OCI-LY3 (cell line): Measurements from ENCODE around the gene ABHD15.

Experiments used
- H2AFZ ChIP-seq: fragments of 200-600, 300-600 bp; shearing (Covaris generic); 2 replicates; pipeline ENCODE4 v1.6.0; 2014; ENCODE audit warnings: antibody characterized with exemption, low read depth, low read length
- H3K27ac ChIP-seq: fragments of 200-600, 300-600 bp; sonication (generic); 2 replicates; pipeline ENCODE4 v1.5.1; 2014; ENCODE audit warnings: mild to moderate bottlenecking, low read length, moderate library complexity, mixed read lengths
- H3K27me3 ChIP-seq: fragments of 200-600, 300-600 bp; sonication (generic); 2 replicates; pipeline ENCODE4 v1.6.1; 2014; ENCODE audit warnings: low read depth, low read length, mixed read lengths
- H3K36me3 ChIP-seq: fragments of 200-600, 300-600 bp; sonication (generic); replicated peaks from 2 replicates; pipeline ENCODE3; 2014; ENCODE audit warnings: low read depth, low read length, mixed read lengths
- H3K4me1 ChIP-seq: fragments of 300-600, 200-600 bp; sonication (generic); 2 replicates; pipeline ENCODE4 v1.6.1; 2014; ENCODE audit warnings: low read length, mixed read lengths
- H3K4me2 ChIP-seq: fragments of 200-600, 300-600 bp; sonication (generic); 2 replicates; pipeline ENCODE4 v1.6.1; 2014; ENCODE audit warnings: low read length, mixed read lengths
- H3K4me3 ChIP-seq: fragments of 300-600, 200-600 bp; sonication (generic); 2 replicates; pipeline ENCODE4 v1.5.1; 2014; ENCODE audit warnings: antibody characterized with exemption, mild to moderate bottlenecking, low read length, moderate library complexity
- H3K79me2 ChIP-seq: fragments of 300-600, 200-600 bp; shearing (Covaris generic); 2 replicates; pipeline ENCODE4 v1.6.1; 2014; ENCODE audit warnings: mild to moderate bottlenecking, low read length, mixed read lengths
- H3K9ac ChIP-seq: fragments of 300-600, 200-600 bp; shearing (Covaris generic); 2 replicates; pipeline ENCODE4 v1.6.0; 2014; ENCODE audit warnings: mild to moderate bottlenecking, low read length, moderate library complexity
- H3K9me3 ChIP-seq: fragments of 200-600, 300-600 bp; shearing (Covaris generic); 2 replicates; pipeline ENCODE4 v1.6.1; 2014; ENCODE audit warnings: low read length, mixed read lengths; ENCODE audit not compliant: insufficient read depth
- H4K20me1 ChIP-seq: fragments of 200-600, 300-600 bp; sonication (generic); 2 replicates; pipeline ENCODE4 v1.6.1; 2016; ENCODE audit warnings: low read length, mixed read lengths; ENCODE audit not compliant: insufficient read depth
- CTCF ChIP-seq: fragments of 200-600, 300-600 bp; sonication (generic); IDR thresholded peaks from 2 replicates; pipeline ENCODE4 v1.5.1; 2014; ENCODE audit warnings: antibody characterized with exemption, low read length, low read depth
- EZH2phosphoT487 ChIP-seq: fragments of 200-600 bp; shearing (Covaris generic); IDR thresholded peaks from 2 replicates; pipeline ENCODE4 v1.6.1; 2018; ENCODE audit warnings: antibody characterized with exemption, mixed run types, low read depth

ABHD15 gene

GRCh38 chr17:29585080-29585751 is 18.4 kb upstream of the ABHD15 start:
- Histone ChIP-seq H3K4me3 (no peak overlapping the region), H3K27ac (no peak overlapping the region)

GRCh38 chr17:29584452-29585079 is 17.7 kb upstream of the ABHD15 start:
- Histone ChIP-seq H3K27ac (no peak overlapping the region), H2AFZ (no peak overlapping the region), H3K36me3 (peaks cover 32% of the 10 kb centered on the region), H3K9me3 (no peaks in the 10 kb centered on the region), H3K4me1 (peaks cover 30% of the 10 kb centered on the region), H4K20me1 (peaks cover 23% of the 10 kb centered on the region), H3K4me3 (no peak overlapping the region), H3K4me2 (peak overlapping the region; percentile 20), H3K9ac (no peak overlapping the region), H3K27me3 (no peaks in the 10 kb centered on the region), H3K79me2 (peaks cover 64% of the 10 kb centered on the region)
- TF ChIP-seq CTCF, result no peak
- no peak for TF ChIP-seq EZH2phosphoT487

More at GRCh38 chr17:29585080-29585751, 18.4 kb upstream of the ABHD15 start:
- H3K27me3 ChIP-seq, result no peaks in the 10 kb centered on the region
- H3K9me3 ChIP-seq, result no peaks in the 10 kb centered on the region
- H3K79me2 ChIP-seq, result peaks cover 69% of the 10 kb centered on the region
- H3K9ac ChIP-seq, result no peak overlapping the region; the same call in 1 of the 2 replicates
- H3K4me1 ChIP-seq, result peaks cover 32% of the 10 kb centered on the region
- TF ChIP-seq CTCF (peak; percentile 50), EZH2phosphoT487 (no peak)
- H3K4me2 ChIP-seq, result peak overlapping the region; percentile 20
- H2AFZ ChIP-seq, result no peak overlapping the region
- peaks cover 30% of the 10 kb centered on the region for H3K36me3 ChIP-seq
- H4K20me1 ChIP-seq, result peaks cover 23% of the 10 kb centered on the region

- Histone ChIP-seq H3K4me1 (peaks cover 30% of the 10 kb centered on the region), H3K27me3 (no peaks in the 10 kb centered on the region), H3K9me3 (no peaks in the 10 kb centered on the region), H4K20me1 (peaks cover 21% of the 10 kb centered on the region), H3K27ac (no peak overlapping the region), H3K9ac (no peak overlapping the region), H3K79me2 (peaks cover 57% of the 10 kb centered on the region), H2AFZ (no peak overlapping the region), H3K36me3 (peaks cover 32% of the 10 kb centered on the region), H3K4me3 (no peak overlapping the region), H3K4me2 (no peak overlapping the region)
- no peak for TF ChIP-seq EZH2phosphoT487
- TF ChIP-seq CTCF, result no peak
Measured at GRCh38 chr17:29583324-29584248, 16.7 kb upstream of the ABHD15 start.

GRCh38 chr17:29582772-29583171 is 15.9 kb upstream of the ABHD15 start:
- Histone ChIP-seq H3K4me2 (no peak overlapping the region), H3K4me3 (no peak overlapping the region), H4K20me1 (peaks cover 13% of the 10 kb centered on the region), H2AFZ (no peak overlapping the region), H3K79me2 (peaks cover 48% of the 10 kb centered on the region), H3K9me3 (no peaks in the 10 kb centered on the region), H3K4me1 (peaks cover 25% of the 10 kb centered on the region), H3K36me3 (peaks cover 36% of the 10 kb centered on the region), H3K9ac (no peak overlapping the region), H3K27me3 (no peaks in the 10 kb centered on the region), H3K27ac (no peak overlapping the region)
- no peak for TF ChIP-seq CTCF
- TF ChIP-seq EZH2phosphoT487, result no peak
